DMS114 treated with DMSO at 0.1 percent for 48 hours (cell line): ENCODE results near the gene PROM2.

Source experiments
- DNase-seq: peaks from one replicate; lab custom pipeline; 2025; ENCODE audit not compliant: unreplicated experiment; lab: John Stamatoyannopoulos, UW

The PROM2 gene

DNA sequence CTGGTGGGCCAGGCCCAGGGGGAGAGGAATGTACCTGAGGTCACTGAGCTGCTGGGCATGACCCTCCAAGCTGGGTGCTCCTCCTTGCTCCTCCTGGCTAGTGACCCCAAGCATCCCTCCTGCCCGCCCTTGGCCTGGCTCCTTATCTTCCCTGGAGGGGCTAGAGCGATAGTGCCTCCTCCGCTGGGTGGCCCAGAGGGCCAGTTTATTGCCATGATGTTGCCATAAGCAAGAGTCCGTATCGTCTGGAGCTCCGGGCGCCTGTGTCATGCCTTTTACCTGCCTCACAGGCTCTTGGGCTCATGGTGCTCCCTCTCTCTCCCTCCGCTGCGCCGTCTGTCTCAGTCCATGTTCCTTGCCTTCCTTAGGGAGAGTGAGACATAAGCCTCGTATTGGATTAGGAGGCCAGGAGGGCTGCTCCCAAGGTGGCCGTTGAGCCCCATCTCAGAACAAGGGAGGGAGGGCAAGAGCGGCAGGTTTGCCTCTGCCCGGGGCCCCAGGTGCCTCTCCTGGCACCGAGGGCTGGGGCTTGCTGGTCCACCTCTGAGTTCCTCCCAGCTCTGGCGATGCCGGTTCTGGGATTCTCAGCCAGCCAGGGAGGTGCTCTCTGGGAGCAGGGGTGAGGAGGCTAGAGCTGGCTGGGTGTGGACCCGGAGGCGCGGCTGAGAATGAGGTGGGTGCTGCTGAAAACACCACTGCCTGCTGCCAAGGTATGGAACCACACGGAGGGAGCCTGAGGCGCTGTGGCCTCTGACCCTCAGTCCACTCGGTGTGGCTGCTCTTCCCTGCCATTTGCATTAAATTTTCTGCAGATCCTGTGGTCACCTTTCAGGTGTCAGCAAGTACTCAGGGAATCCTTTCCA, 45.5 kb downstream of the PROM2 start:
- no peak for DNase-seq

DNA sequence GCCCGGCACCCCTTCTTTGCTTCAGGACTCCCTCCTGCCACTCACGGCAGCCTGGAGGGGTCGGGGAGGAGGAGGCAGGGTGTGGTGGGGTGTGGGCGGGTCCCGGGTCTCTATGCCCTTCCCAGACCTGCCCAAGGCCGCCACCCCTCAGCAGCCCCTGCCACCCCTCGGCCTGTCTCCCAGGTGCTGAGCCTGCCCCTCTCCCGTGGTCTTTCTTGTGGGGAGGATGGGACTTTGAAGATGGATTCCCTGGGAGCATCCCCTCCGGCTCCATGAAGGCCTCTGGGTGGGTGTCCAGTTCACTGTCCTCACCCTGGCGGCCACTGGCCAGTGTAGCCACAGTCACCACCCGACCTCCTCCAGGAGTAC, 46.1 kb downstream of the PROM2 start:
- no peak for DNase-seq

DNA sequence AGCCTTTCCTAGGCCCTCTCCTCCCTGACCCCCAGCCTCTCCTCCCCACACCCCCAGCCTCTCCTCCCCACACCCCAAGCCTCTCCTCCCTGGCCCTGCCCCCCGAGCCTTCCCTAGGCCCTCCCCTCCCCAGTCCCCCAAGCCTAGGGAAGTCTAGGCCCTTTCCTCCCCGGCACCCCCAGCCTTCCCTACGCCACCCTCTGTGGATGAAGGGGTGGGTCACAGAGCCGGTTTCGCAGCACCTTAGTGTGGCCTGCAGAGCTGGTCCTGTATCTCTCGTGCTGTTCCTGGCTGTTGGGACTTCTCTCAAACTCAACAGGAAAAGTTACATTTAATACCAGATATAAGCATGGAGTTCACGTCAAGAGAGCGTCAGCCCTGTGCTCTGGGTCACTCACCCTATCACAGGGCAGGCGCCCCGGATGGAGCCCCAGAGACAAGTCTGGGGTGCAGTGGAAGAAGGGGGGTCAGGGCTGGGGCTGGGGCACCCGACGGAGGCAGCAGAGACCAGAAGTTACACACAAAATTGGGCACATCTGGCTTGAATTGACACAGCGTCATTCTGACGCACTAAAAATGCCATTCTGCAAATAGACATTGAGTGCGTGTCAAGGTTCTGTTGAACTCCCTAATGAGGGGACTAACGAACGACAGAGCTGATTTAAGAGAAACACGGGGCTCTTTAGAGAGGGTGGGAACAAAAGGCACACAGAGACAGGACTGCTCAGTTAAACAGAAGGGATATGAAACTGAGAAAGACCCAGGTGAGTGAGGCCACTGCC, 46.9 kb downstream of the PROM2 start:
- DNase-seq = no peak

DNA sequence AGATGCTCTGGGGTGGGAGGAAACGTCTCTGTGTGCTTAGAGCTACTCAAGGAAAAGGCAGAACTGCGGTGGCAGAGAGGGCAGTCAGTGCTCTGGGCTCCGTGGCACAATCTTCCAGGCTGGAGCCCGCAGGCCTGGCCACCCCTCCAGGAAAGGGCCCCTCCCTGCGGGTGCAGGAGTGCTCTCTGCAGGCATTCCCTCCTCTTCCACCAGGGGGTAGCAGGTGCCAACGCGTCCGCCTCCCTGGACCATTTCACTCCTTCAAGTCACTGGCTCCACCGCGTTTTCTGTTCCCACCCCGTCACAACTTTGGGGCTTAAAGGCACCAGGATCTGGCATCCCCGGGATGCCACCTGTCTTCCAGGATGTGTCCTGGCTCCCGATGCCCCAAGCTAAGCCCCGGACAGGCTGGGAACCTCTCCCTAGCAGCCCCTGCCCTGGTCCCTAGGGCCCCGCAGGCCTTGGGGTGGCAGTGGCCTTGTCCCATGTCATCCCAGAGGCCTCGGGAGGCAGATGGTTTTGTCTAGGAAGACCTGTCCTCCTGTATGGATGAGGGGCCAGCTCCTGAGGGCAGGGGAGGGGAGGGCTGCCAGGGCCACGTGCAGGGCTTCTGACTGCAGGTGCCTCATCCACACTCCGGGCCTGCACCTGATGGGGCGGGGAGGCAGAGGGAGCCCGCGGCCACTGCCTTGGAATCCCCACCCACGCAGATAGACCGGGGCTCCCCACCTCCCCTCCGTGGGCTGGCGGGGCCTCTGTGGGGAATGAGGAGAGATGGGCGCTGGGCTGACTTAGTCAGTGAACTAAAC, 49.3 kb downstream of the PROM2 start:
- DNase-seq = peak; percentile 31

DNA sequence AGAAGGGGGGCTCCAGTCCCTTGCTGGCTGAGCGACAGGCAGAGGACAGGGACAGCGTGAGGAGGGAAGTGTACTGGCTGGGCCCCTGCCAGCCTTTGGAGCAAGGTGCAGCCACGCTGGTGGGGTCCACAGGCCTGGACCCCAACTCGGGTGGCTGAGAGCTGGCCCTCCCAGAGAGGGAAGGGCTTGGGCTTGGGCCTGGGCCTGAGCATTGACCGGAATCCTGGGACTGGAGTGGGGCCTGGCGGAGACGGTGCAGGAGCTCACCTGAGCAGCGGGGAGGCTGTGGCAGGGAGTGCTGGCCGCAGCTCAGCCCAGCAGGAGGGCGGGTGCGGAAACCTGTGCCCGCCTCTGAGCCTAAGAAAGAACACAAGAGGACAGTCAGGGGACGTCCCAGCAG, 50.8 kb downstream of the PROM2 start:
- no peak for DNase-seq

DNA sequence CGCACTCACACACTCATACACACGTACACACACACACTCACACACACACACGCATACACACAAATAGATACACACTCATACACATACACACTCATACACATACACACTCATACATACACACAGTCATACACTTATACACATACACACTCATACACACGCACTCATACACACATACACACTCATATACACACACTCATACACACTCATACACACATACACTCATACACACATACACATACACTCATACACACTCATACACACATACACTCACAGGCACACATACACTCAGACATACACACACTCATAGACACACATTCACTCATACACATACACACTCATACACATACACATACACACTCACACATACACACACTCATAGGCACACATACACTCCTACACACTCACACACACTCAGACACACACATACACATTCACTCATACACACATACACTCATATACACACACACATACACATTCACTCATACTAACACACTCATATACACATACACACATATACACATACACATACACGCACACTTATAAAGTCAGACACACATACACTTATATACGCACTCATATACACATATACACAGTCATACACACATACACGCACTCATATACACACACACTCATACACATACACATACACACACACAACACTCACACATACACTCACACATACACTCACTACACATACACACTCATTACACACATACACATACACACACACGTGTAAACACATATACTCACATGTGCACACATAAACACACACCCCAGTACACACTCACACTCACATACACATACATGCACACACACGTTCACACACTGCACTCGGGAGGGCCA, 51.6 kb downstream of the PROM2 start:
- DNase-seq = no peak

DNA sequence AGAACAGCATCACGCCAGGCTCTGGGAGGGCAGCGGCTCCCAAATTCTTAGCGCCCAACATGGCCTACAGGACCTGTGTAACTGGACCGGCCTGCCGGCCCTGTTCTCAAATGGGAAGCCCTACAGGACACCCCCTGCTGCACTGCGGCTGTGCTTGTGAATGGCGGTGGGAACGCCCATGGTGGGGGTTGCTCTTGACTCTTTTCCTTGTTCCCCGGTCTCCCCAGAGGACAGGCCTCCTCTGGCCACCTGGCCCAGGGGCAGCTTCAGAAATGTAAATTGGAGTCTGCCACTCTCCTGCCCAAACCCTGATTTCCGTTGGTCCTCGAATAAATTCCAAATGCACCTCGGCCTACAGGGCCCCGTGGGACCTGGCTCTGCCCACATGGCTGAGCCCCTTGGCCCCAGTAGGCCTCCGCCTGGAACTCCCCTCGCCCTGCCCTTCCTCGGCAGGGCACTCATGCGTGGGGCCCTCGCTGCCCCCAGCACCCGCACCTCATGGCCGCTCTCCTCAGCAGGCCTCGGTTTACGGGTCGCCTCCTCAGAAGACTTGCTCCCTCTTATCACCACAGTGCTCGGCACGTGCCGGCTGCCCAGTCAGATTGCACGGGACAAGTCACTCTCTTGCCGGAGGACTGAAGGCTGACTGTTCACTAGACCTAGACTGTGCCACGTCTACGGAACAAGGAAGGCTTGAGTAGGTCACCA, 52.3 kb downstream of the PROM2 start:
- no peak for DNase-seq

DNA sequence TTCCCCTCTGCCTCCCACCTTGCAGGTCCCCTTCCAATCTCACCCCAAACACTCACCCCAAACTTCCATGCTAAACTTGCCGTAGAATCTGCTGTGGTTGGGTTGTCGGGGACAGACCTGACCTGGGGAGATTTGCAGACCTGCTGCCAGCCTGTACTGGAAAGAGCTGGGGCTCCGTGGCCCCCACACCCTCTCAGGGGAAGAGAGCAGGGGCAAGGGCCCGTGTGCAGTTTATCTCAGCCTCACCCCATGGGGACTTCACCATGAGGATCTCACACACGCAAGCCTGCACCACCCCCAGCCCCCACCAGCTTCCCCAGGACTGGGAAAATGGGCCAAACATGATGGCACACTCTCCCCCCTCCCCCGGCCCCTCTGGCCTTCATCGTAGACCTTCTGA, 53.6 kb downstream of the PROM2 start:
- DNase-seq = no peak

DNA sequence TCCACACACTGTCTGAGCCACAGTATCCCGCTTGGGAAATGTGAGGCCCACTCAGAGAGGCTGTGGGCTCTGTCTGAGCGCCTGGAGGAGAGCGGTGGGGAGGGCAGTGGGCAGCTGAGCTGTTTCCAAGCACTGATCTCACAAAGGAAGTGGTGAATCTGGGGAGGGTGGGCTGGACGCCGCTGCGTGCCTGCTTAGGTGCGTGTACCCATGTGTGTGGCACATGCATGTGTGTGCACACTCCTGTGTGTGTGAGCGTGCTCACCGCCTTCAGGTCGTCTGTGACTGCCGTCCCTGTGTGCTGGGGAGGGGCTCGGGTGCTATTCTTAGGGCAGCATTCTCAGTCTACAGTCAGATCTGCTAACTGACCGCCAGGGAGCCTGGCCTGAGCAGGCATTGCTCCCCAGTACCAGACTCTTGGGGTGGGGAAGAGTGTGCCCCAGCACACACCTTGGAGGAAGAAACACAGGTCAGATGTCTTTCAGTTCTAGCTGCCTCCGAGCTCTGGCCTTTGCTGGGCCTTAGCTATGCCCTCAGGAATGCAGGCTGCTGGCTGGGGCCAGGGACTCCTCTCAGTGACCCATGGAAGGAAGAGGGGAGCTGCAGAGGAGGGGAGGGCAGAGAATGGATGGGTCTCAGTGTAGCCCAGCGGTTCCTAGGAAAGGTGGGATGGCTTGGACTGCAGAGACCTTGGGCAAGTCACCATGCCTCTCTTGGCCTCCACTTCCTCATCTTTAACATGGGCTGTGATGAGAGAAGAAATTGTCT, 54.3 kb downstream of the PROM2 start:
- no peak for DNase-seq

DNA sequence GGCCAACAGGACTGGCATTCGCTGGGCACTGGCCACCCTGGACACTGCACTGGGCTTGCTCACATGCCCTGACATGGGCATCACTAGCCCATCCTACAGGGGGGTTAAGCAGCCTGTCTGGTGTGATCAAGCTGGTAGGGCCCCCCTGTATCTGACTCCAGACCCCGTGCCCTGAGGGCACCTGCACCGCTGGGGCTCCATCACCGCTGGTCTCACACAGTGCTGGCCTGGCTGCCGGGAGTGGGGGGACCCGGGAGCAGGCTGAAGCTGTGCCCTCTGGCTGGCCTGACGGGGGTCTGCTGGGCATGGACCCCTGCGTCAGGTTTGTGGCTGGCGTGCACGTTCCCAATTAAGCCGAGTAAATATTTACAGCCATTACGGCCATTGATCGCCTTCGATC, 55.2 kb downstream of the PROM2 start:
- no peak for DNase-seq

DNA sequence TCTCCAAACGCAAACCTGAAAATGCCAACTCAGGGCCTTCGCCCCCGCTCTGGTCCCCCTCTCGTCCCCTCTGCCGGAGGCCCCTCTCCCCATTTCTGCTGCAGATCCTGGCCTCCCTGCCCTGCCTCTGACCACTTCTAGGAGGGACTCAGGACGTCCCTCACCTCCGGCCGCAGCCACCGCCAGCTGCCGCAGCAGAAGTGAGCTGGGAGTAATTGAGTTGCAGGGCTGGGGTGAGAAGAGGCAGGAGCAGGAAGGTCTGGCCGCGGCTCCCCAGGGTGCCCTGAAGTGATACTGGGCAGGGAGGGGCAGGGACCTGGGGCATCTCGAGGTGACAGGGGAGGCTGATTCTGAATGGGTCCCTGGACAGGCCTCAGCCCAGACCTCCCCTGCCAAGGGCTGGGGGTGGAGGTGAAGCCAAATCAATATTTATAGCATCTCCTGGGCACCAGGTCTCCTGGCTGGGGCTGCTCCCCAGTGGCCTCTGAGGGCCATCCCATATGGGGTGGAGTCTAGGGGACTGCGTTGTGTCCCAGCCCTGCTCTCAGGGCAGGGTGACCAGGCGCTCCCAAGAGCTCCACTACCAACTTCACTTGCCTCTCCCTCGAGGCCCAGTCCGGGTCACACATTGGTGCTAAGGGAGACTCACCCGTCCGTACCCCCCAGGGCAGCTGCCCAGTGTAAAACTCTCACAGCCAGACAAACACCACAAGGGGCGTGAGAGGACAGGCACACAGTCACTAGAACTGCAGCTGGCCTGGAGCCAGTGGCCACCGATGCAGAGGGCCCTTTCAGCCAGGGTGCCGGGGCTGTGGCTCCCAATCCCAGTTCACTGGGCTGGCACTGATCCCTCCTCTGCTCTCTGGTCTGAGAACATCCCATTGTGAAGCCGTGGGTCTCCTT, 55.9 kb downstream of the PROM2 start:
- DNase-seq = no peak

DNA sequence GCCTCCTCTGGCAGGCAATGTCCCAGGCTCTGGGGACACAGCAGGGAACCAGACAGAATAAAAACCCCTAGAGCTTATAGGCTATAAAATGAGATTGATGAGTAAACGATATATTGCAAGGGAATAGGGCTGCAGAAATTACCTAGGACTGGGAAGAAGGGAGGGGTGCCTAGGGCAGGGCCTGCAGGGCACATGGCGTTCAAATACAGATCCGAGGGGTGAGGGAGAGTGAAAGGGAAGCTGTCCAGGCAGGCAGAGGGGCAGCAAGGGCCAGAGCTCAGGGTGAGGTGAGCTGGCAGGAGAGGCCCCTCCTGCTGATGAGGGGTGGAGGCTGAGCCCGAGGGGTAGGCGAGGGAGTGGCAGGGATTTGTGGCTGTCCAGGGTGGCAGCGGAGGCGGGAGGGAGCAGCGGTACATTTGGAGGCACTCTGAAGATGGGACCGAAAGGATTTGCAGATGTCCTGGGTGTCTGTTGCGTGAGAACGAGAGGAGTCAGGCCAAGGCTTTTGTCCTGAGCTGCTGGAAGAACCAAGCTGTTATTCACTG, 56.6 kb downstream of the PROM2 start:
- DNase-seq = no peak

DNA sequence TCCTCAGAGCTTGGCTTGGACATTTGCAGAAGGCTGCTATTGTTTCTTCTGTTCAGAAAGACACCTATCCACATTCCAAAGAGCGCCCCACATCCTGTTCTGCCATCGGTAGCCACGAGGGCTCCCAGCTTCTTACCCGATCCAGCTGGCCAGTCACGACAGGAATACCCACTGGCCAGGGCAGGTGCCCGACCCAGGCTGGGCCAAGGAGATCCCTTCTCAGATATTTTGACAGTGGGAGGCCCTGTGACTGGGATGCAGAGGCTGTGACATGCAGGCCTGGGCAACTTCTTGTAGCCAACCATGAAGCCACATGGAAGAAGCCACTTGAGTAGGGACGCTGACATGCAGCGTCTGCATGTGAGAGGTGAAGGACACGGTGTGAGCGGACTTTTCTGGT, 57.4 kb downstream of the PROM2 start:
- DNase-seq = no peak

DNA sequence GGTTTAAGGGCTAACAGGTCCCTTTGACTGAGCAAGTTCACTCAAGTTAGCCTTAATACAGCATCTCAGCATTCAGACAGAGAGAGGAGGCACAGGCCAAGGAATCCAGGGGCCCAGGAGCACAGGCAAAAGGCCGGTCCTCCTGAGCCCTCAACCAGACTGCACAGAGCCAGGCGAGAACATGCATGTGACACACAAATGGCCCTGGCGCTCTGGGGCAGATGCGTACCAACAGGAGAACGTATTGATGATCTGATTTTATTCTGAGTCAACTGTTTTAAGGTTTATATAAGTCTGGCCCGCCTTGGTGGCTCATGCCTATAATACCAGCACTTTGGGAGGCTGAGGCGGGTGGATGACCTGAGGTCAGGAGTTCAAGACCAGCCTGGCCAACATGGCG, 57.8 kb downstream of the PROM2 start:
- no peak for DNase-seq

DNA sequence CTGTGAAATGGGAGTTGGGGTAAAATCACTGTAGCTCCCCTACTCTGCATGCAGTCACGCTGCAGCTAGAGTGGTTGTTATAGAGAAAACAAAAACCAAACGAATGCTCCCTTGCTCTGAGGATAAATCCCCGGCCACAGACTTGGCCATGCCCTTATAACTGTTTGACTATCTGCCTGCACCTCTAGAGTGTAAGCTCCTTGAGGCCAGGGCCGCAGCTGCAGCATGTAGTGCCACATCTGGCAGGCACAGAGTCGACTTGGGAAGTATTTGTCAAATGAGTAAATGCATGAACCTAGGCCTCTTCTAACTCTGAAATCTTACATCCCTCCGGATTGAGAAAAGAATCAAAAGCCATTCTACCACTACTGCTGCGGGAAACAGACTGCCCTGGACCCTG, 58.8 kb downstream of the PROM2 start:
- DNase-seq = no peak

DNA sequence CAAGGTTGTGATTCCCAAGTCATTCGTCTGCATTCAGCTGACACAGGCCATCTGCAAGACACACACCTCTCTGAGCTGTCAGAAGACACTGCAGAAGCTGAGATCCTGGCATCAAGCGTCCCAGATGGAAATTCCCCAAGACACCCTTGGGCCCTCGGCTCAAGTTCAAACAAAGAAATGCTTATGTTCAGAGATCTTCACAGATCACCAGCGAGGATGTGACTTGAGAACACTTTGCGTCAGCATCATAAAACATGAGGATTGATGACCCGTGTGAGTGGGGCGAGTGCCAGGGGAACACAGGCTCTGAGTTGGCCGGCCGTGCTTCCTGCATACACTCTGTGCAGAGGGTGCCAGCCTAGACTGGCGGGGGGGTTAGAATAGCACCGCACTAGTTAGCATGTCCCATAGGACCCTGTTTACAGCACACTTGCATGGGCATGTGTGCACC, 59.7 kb downstream of the PROM2 start:
- DNase-seq = no peak

DNA sequence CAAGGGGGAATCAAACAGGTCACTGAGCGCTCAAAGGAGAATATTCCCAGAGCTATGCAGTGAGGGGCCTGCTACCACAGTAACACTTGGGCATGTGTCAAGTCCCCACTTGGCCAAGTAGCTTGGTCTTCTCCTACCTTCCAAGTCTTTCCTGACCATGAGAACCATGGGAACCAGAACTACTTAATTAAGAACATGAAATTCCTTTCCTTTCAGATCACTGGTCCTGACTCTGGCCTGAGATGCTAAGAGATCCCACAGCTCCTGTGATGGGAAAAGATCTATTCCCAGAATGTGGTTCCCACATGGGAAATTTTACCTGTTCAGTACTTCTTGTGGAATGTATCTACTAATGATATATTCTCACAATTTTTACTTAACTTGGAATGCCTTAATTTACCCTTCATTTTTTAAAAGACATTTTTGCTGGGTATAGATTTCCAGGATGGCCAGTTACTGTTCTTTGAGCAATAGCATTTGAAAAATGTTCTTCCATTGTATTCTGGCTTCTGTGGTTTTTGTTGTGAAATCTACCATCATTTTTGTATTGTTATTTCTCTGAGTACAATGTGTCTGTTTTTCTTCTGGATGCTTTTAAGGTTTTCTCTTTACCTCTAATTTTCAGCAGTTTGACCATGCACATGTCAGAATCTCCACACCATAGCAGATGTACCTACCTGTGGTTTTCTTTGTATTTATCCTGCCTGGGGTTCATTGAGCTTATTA, 60.8 kb downstream of the PROM2 start:
- no peak for DNase-seq
